ENCODE data around the gene ATP2A3.

ATP2A3 gene

DNA sequence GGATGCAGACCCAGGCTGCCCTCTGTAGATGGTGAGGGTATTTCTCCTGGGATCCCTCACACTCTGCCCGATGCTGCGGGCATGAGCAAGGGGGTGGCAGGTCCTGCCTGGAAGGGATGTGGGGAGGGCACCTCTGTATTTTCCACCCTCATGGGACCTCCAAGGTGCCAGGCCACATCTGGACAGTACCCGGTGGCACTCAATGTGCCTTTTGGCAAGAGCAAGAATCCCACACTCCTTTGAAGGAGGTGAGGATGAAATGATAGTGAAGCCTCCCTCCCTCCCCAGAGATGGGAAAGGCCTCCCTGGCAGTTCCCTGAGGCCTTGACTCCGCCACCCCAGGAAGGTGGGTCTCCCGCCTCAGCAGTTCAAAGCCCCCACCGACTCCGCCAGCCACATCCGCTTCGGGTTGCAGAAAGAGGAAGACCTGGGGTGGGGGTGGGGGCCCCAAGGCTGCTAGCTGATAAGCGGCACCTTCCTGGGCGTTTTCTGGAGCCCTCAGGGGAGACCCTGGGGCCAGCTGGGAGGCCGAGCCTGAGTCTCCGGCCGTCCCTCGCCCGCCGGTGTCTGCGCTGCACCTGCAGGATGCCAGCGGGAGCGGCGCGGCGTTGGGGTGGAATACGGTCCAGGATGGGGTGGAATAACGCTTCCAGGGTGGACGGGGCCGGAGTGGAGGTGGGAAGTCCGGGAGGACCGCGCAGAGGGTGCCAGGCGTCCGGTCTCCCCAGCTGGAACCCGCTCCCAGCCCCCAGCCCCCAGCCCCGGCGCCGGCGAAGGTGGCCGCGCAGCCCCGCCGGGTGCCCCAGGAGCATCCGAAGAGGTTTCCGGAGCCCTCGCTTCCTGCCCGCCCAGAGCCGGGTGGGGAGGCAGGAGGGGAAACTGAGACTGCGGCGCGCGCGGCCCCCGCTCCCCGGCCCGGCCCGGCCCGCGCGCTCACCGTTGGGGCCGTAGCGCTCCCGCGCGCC lies 718 bp downstream of the ATP2A3 start:
- H3K27me3 ChIP-seq (replicated peaks; ENCODE audit: control insufficient read depth, insufficient read depth, low read length, poor library complexity, severe bottlenecking): no peaks in the 10 kb centered on the region
- no peaks in the 10 kb centered on the region for H3K9me3 ChIP-seq (ENCODE audit: control insufficient read depth, low read length)
- H3K4me3 ChIP-seq (ENCODE audit: insufficient read depth, low read depth, low read length, poor library complexity, severe bottlenecking): peak overlapping the region; percentile 88
- peaks cover 4% of the 10 kb centered on the region for H3K36me3 ChIP-seq (ENCODE audit: control insufficient read depth, insufficient read depth, low read length)
- DNase-seq: peak; percentile 52 to 65 (median 59)
- peaks cover 47% of the 10 kb centered on the region for H3K4me1 ChIP-seq (ENCODE audit: control insufficient read depth, insufficient read depth, low read length, poor library complexity, severe bottlenecking)
- H3K27ac ChIP-seq (ENCODE audit: insufficient read depth, low read length, poor library complexity, severe bottlenecking): peak overlapping the region; percentile 72

- DNase-seq: no peak
- Histone ChIP-seq H3K4me1 (ENCODE audit: control insufficient read depth, insufficient read depth, low read length, poor library complexity, severe bottlenecking) (peaks cover 47% of the 10 kb centered on the region), H3K4me3 (ENCODE audit: insufficient read depth, low read depth, low read length, poor library complexity, severe bottlenecking) (peak overlapping the region; percentile 88), H3K27ac (ENCODE audit: insufficient read depth, low read length, poor library complexity, severe bottlenecking) (peak overlapping the region; percentile 72), H3K27me3 (replicated peaks; ENCODE audit: control insufficient read depth, insufficient read depth, low read length, poor library complexity, severe bottlenecking) (no peaks in the 10 kb centered on the region), H3K9me3 (ENCODE audit: control insufficient read depth, low read length) (no peaks in the 10 kb centered on the region), H3K36me3 (ENCODE audit: control insufficient read depth, insufficient read depth, low read length) (peaks cover 9% of the 10 kb centered on the region)
Observed at GRCh38 chr17:3962965-3963236, 1.3 kb downstream of the ATP2A3 start.

GRCh38 chr17:3962217-3962964 lies 1.8 kb downstream of the ATP2A3 start:
- Histone ChIP-seq H3K4me1 (ENCODE audit: control insufficient read depth, insufficient read depth, low read length, poor library complexity, severe bottlenecking) (peaks cover 47% of the 10 kb centered on the region), H3K36me3 (ENCODE audit: control insufficient read depth, insufficient read depth, low read length) (peaks cover 13% of the 10 kb centered on the region), H3K27ac (ENCODE audit: insufficient read depth, low read length, poor library complexity, severe bottlenecking) (peak overlapping the region; percentile 43), H3K4me3 (ENCODE audit: insufficient read depth, low read depth, low read length, poor library complexity, severe bottlenecking) (peak overlapping the region; percentile 88), H3K27me3 (replicated peaks; ENCODE audit: control insufficient read depth, insufficient read depth, low read length, poor library complexity, severe bottlenecking) (no peaks in the 10 kb centered on the region), H3K9me3 (ENCODE audit: control insufficient read depth, low read length) (no peaks in the 10 kb centered on the region)
- no peak for DNase-seq

GRCh38 chr17:3961564-3962047 lies 2.6 kb downstream of the ATP2A3 start:
- H3K4me3 ChIP-seq (ENCODE audit: insufficient read depth, low read depth, low read length, poor library complexity, severe bottlenecking): peak overlapping the region; percentile 88
- no peaks in the 10 kb centered on the region for H3K9me3 ChIP-seq (ENCODE audit: control insufficient read depth, low read length)
- peak overlapping the region; percentile 43 for H3K27ac ChIP-seq (ENCODE audit: insufficient read depth, low read length, poor library complexity, severe bottlenecking)
- H3K4me1 ChIP-seq (ENCODE audit: control insufficient read depth, insufficient read depth, low read length, poor library complexity, severe bottlenecking): peaks cover 47% of the 10 kb centered on the region
- DNase-seq: peak in 1 of 3 donors; percentile 21
- H3K27me3 ChIP-seq (replicated peaks; ENCODE audit: control insufficient read depth, insufficient read depth, low read length, poor library complexity, severe bottlenecking): no peaks in the 10 kb centered on the region
- peaks cover 20% of the 10 kb centered on the region for H3K36me3 ChIP-seq (ENCODE audit: control insufficient read depth, insufficient read depth, low read length)

DNA sequence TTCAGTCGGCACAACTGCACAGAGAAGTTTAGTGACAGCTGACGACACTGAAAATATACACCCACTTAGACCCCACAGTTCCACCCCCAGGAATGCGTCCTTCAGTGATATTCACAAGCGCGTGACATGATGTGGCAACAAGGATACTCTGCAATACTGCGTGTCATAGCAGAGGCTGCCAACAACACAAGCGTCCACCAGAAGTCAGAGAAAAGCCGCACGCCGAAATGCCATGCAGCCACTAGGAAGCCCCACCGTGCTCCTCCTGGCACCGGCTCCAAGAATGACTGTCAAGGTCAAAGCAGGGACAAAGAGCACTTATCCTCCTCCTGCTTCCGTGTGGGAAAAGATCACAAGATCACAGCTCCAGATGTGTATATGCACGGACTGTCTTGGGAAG lies 3.5 kb downstream of the ATP2A3 start:
- no peak overlapping the region for H3K4me3 ChIP-seq (ENCODE audit: insufficient read depth, low read depth, low read length, poor library complexity, severe bottlenecking)
- H3K9me3 ChIP-seq (ENCODE audit: control insufficient read depth, low read length): no peaks in the 10 kb centered on the region
- no peak for DNase-seq
- peak overlapping the region; percentile 7 for H3K27ac ChIP-seq (ENCODE audit: insufficient read depth, low read length, poor library complexity, severe bottlenecking)
- H3K36me3 ChIP-seq (ENCODE audit: control insufficient read depth, insufficient read depth, low read length): peaks cover 24% of the 10 kb centered on the region
- no peaks in the 10 kb centered on the region for H3K27me3 ChIP-seq (replicated peaks; ENCODE audit: control insufficient read depth, insufficient read depth, low read length, poor library complexity, severe bottlenecking)
- peaks cover 47% of the 10 kb centered on the region for H3K4me1 ChIP-seq (ENCODE audit: control insufficient read depth, insufficient read depth, low read length, poor library complexity, severe bottlenecking)

DNA sequence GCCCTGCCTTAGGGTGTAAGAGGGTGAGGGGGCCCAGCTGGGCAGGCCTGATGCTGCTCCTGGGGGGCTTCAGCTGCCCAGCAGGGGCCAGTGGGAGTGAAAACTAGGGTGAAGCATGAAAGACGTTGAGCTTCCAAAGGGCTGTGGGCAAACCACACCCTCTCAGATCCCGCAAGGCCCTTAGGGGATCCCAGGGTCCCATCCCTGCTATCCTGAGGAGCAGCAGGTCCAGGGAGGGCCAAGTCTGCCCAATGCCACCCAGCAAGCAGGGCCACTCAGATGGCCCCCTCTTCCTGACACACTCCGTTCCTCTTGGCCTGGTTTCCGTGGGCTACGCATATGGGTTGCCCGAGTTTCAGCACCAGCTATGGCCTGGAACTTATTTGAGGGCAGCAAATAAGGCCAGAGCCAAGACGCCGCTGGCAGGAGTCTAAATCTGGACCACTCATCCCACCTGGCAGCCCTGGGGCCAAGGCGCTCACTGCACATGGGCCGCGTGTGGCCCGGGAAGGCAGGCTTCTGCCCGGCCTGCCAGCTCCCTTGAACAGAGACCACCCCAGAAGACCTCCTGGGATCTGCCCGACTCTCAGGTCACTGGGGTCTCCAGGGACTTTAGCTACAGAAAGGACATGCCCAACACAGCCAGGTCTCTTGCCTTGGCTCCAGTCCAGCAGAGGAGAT lies 4.2 kb downstream of the ATP2A3 start:
- Histone ChIP-seq H3K27me3 (replicated peaks; ENCODE audit: control insufficient read depth, insufficient read depth, low read length, poor library complexity, severe bottlenecking) (no peaks in the 10 kb centered on the region), H3K9me3 (ENCODE audit: control insufficient read depth, low read length) (no peaks in the 10 kb centered on the region), H3K4me1 (ENCODE audit: control insufficient read depth, insufficient read depth, low read length, poor library complexity, severe bottlenecking) (peaks cover 42% of the 10 kb centered on the region), H3K36me3 (ENCODE audit: control insufficient read depth, insufficient read depth, low read length) (peaks cover 27% of the 10 kb centered on the region), H3K4me3 (ENCODE audit: insufficient read depth, low read depth, low read length, poor library complexity, severe bottlenecking) (no peak overlapping the region), H3K27ac (ENCODE audit: insufficient read depth, low read length, poor library complexity, severe bottlenecking) (no peak overlapping the region)
- DNase-seq: no peak

GRCh38 chr17:3959295-3959899 lies 4.8 kb downstream of the ATP2A3 start:
- H3K27ac ChIP-seq (ENCODE audit: insufficient read depth, low read length, poor library complexity, severe bottlenecking): no peak overlapping the region
- H3K9me3 ChIP-seq (ENCODE audit: control insufficient read depth, low read length): no peaks in the 10 kb centered on the region
- H3K4me3 ChIP-seq (ENCODE audit: insufficient read depth, low read depth, low read length, poor library complexity, severe bottlenecking): no peak overlapping the region
- peaks cover 42% of the 10 kb centered on the region for H3K4me1 ChIP-seq (ENCODE audit: control insufficient read depth, insufficient read depth, low read length, poor library complexity, severe bottlenecking)
- DNase-seq: no peak
- no peaks in the 10 kb centered on the region for H3K27me3 ChIP-seq (replicated peaks; ENCODE audit: control insufficient read depth, insufficient read depth, low read length, poor library complexity, severe bottlenecking)
- peaks cover 32% of the 10 kb centered on the region for H3K36me3 ChIP-seq (ENCODE audit: control insufficient read depth, insufficient read depth, low read length)

DNA sequence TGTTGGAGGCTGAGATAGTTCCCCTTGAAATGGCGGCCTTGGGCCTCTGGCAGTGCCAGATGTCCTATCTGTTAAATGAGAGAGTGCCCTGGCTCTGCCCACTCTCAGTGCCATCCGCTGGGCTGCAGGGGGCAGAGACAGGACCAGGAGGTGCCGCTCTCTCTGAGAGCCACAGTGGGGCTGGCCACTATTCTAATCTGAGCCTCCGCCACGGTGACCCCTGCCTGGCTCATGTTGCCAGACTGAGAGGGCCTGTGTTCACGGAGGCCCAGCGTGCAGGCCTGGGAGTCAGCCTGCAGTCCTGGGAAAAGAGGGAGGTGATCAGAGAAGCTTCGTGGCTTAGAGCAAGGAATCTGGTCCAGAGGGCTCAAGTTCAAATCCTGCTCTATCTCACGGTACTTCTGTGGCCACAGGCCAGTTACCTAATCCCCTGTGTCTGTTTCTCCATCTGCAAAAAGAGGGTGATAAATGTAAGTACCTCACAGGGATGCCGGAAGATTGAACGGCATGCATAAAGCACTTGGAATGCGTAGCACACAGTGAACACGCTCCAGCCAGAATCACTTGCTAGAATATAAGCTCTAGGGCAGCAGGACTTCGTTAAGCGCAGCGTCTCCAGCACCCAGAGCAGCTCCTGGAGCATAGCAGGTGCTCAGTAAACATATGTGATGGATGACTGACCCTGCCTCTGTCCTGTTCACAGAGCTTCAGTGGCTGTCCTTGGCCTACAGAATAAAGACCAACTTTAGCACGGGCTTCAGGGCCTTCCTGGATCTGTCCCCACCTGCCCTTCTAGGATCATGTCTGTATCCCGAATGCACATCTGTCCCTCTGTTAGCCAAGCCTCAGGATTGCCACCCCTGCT lies 6.3 kb downstream of the ATP2A3 start:
- no peak for DNase-seq
- H3K9me3 ChIP-seq (ENCODE audit: control insufficient read depth, low read length): no peaks in the 10 kb centered on the region
- H3K4me1 ChIP-seq (ENCODE audit: control insufficient read depth, insufficient read depth, low read length, poor library complexity, severe bottlenecking): peaks cover 38% of the 10 kb centered on the region
- no peak overlapping the region for H3K4me3 ChIP-seq (ENCODE audit: insufficient read depth, low read depth, low read length, poor library complexity, severe bottlenecking)
- peaks cover 39% of the 10 kb centered on the region for H3K36me3 ChIP-seq (ENCODE audit: control insufficient read depth, insufficient read depth, low read length)
- no peaks in the 10 kb centered on the region for H3K27me3 ChIP-seq (replicated peaks; ENCODE audit: control insufficient read depth, insufficient read depth, low read length, poor library complexity, severe bottlenecking)
- no peak overlapping the region for H3K27ac ChIP-seq (ENCODE audit: insufficient read depth, low read length, poor library complexity, severe bottlenecking)

DNA sequence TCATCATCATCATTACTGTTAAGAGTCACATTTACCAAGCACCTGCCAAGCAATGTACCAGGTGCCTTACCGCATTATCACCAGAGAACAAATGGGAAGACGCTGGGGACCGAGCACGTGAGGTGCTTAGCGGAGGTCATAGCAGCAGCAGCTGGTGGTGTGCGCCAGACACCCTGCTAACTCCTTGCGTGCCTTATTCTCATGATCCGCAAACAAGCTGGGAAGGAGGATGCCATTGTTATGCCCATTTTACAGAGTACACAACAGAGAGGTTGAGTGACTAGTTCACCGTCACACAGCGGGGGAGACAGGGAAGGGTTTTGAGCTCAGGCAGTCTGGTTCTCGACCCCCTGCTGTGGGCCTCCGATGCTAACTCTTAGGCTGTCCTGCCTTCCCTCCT lies 7.3 kb downstream of the ATP2A3 start:
- peaks cover 47% of the 10 kb centered on the region for H3K36me3 ChIP-seq (ENCODE audit: control insufficient read depth, insufficient read depth, low read length)
- H3K27me3 ChIP-seq (replicated peaks; ENCODE audit: control insufficient read depth, insufficient read depth, low read length, poor library complexity, severe bottlenecking): no peaks in the 10 kb centered on the region
- no peaks in the 10 kb centered on the region for H3K9me3 ChIP-seq (ENCODE audit: control insufficient read depth, low read length)
- no peak overlapping the region for H3K4me3 ChIP-seq (ENCODE audit: insufficient read depth, low read depth, low read length, poor library complexity, severe bottlenecking)
- H3K4me1 ChIP-seq (ENCODE audit: control insufficient read depth, insufficient read depth, low read length, poor library complexity, severe bottlenecking): peaks cover 29% of the 10 kb centered on the region
- H3K27ac ChIP-seq (ENCODE audit: insufficient read depth, low read length, poor library complexity, severe bottlenecking): no peak overlapping the region
- DNase-seq: no peak

Data from effector memory CD4-positive, alpha-beta T cell (primary cell).